ENCODE measurements around the gene KLK12.

The KLK12 gene

GRCh38 chr19:51029718-51030117 is 5.1 kb downstream of the KLK12 start:
- H3K4me3 Mint-ChIP-seq = no peak overlapping the region
- no peaks in the 10 kb centered on the region for H3K4me1 Mint-ChIP-seq (ENCODE audit: low read depth)
- no peaks in the 10 kb centered on the region for H3K36me3 Mint-ChIP-seq (ENCODE audit: low read depth)
- H3K27me3 Mint-ChIP-seq (ENCODE audit: low read depth) = peaks cover 4% of the 10 kb centered on the region
- H3K27ac Mint-ChIP-seq = no peak overlapping the region
- no peaks in the 10 kb centered on the region for H3K9me3 Mint-ChIP-seq

- peaks cover 5% of the 10 kb centered on the region for H3K27me3 Mint-ChIP-seq (ENCODE audit: low read depth)
- no peaks in the 10 kb centered on the region for H3K9me3 Mint-ChIP-seq
- no peaks in the 10 kb centered on the region for H3K36me3 Mint-ChIP-seq (ENCODE audit: low read depth)
- H3K27ac Mint-ChIP-seq = no peak overlapping the region
- no peak overlapping the region for H3K4me3 Mint-ChIP-seq
- no peaks in the 10 kb centered on the region for H3K4me1 Mint-ChIP-seq (ENCODE audit: low read depth)
Measured at GRCh38 chr19:51027873-51028272, 6.9 kb downstream of the KLK12 start.

- peaks cover 10% of the 10 kb centered on the region for H3K27me3 Mint-ChIP-seq (ENCODE audit: low read depth)
- no peaks in the 10 kb centered on the region for H3K4me1 Mint-ChIP-seq (ENCODE audit: low read depth)
- no peak overlapping the region for H3K27ac Mint-ChIP-seq
- no peaks in the 10 kb centered on the region for H3K9me3 Mint-ChIP-seq
- no peaks in the 10 kb centered on the region for H3K36me3 Mint-ChIP-seq (ENCODE audit: low read depth)
- no peak overlapping the region for H3K4me3 Mint-ChIP-seq
Measured at GRCh38 chr19:51027126-51027806, 7.5 kb downstream of the KLK12 start.

GRCh38 chr19:51026554-51026831 is 8.3 kb downstream of the KLK12 start, which contains the start of gene KLK11:
Gene KLK11, minus strand, starts transcription at chr19:51026616. Its CDS starts 985 bp downstream, at chr19:51025631.
- no peak within 1 kb of the TSS for H3K4me3 Mint-ChIP-seq
- no peaks in the 10 kb centered on the region for H3K36me3 Mint-ChIP-seq (ENCODE audit: low read depth)
- no peak within 1 kb of the TSS for H3K27ac Mint-ChIP-seq
- H3K27me3 Mint-ChIP-seq (ENCODE audit: low read depth) = peaks cover 10% of the 10 kb centered on the region
- H3K4me1 Mint-ChIP-seq (ENCODE audit: low read depth) = no peaks in the 10 kb centered on the region
- no peaks in the 10 kb centered on the region for H3K9me3 Mint-ChIP-seq

- Mint-ChIP-seq H3K9me3 (no peaks in the 10 kb centered on the region), H3K27ac (no peak overlapping the region), H3K4me1 (ENCODE audit: low read depth) (no peaks in the 10 kb centered on the region), H3K4me3 (no peak overlapping the region), H3K27me3 (ENCODE audit: low read depth) (peaks cover 10% of the 10 kb centered on the region), H3K36me3 (ENCODE audit: low read depth) (no peaks in the 10 kb centered on the region)
Measured at GRCh38 chr19:51025809-51026553, 8.8 kb downstream of the KLK12 start.

- H3K4me1 Mint-ChIP-seq (ENCODE audit: low read depth) = no peaks in the 10 kb centered on the region
- H3K4me3 Mint-ChIP-seq = no peak overlapping the region
- no peak overlapping the region for H3K27ac Mint-ChIP-seq
- H3K9me3 Mint-ChIP-seq = no peaks in the 10 kb centered on the region
- peaks cover 14% of the 10 kb centered on the region for H3K27me3 Mint-ChIP-seq (ENCODE audit: low read depth)
- no peaks in the 10 kb centered on the region for H3K36me3 Mint-ChIP-seq (ENCODE audit: low read depth)
Measured at GRCh38 chr19:51025401-51025800, 9.4 kb downstream of the KLK12 start.

GRCh38 chr19:51024924-51025323 is 9.9 kb downstream of the KLK12 start:
- H3K9me3 Mint-ChIP-seq = no peaks in the 10 kb centered on the region
- no peaks in the 10 kb centered on the region for H3K36me3 Mint-ChIP-seq (ENCODE audit: low read depth)
- H3K4me1 Mint-ChIP-seq (ENCODE audit: low read depth) = peaks cover 1% of the 10 kb centered on the region
- H3K4me3 Mint-ChIP-seq = no peak overlapping the region
- H3K27ac Mint-ChIP-seq = no peak overlapping the region
- H3K27me3 Mint-ChIP-seq (ENCODE audit: low read depth) = peaks cover 18% of the 10 kb centered on the region

- Mint-ChIP-seq H3K4me1 (ENCODE audit: low read depth) (peaks cover 4% of the 10 kb centered on the region), H3K36me3 (ENCODE audit: low read depth) (no peaks in the 10 kb centered on the region), H3K9me3 (no peaks in the 10 kb centered on the region), H3K4me3 (no peak overlapping the region), H3K27me3 (ENCODE audit: low read depth) (peaks cover 21% of the 10 kb centered on the region), H3K27ac (no peak overlapping the region)
Measured at GRCh38 chr19:51023946-51024345, 10.9 kb downstream of the KLK12 start.

GRCh38 chr19:51022526-51022925 is 12.3 kb downstream of the KLK12 start:
- no peaks in the 10 kb centered on the region for H3K9me3 Mint-ChIP-seq
- no peak overlapping the region for H3K27ac Mint-ChIP-seq
- H3K27me3 Mint-ChIP-seq (ENCODE audit: low read depth) = peaks cover 34% of the 10 kb centered on the region
- no peak overlapping the region for H3K4me3 Mint-ChIP-seq
- peaks cover 8% of the 10 kb centered on the region for H3K4me1 Mint-ChIP-seq (ENCODE audit: low read depth)
- peaks cover 1% of the 10 kb centered on the region for H3K36me3 Mint-ChIP-seq (ENCODE audit: low read depth)

GRCh38 chr19:51020988-51021651 is 13.7 kb downstream of the KLK12 start:
- Mint-ChIP-seq H3K27ac (no peak overlapping the region), H3K27me3 (ENCODE audit: low read depth) (peaks cover 44% of the 10 kb centered on the region), H3K4me1 (ENCODE audit: low read depth) (peaks cover 8% of the 10 kb centered on the region), H3K4me3 (no peak overlapping the region), H3K36me3 (ENCODE audit: low read depth) (peaks cover 1% of the 10 kb centered on the region), H3K9me3 (no peaks in the 10 kb centered on the region)

- Mint-ChIP-seq H3K4me3 (no peak within 1 kb of the TSS), H3K27me3 (ENCODE audit: low read depth) (peaks cover 60% of the 10 kb centered on the region), H3K36me3 (ENCODE audit: low read depth) (peaks cover 1% of the 10 kb centered on the region), H3K27ac (no peak within 1 kb of the TSS), H3K4me1 (ENCODE audit: low read depth) (peaks cover 9% of the 10 kb centered on the region), H3K9me3 (no peaks in the 10 kb centered on the region)
Measured at GRCh38 chr19:51019544-51019925, 15.3 kb downstream of the KLK12 start, which contains the start of gene KLK10. Gene KLK10, minus strand, starts transcription at chr19:51019709. Its CDS starts 579 bp downstream, at chr19:51019130.

- Mint-ChIP-seq H3K4me3 (no peak overlapping the region), H3K27me3 (ENCODE audit: low read depth) (peaks cover 66% of the 10 kb centered on the region), H3K36me3 (ENCODE audit: low read depth) (peaks cover 1% of the 10 kb centered on the region), H3K4me1 (ENCODE audit: low read depth) (peaks cover 13% of the 10 kb centered on the region), H3K9me3 (no peaks in the 10 kb centered on the region), H3K27ac (no peak overlapping the region)
Measured at GRCh38 chr19:51018745-51019543, 15.9 kb downstream of the KLK12 start.

GRCh38 chr19:51016798-51017683 is 17.8 kb downstream of the KLK12 start:
- Mint-ChIP-seq H3K4me3 (no peak overlapping the region), H3K27me3 (ENCODE audit: low read depth) (peaks cover 60% of the 10 kb centered on the region), H3K9me3 (no peaks in the 10 kb centered on the region), H3K4me1 (ENCODE audit: low read depth) (peaks cover 13% of the 10 kb centered on the region), H3K27ac (no peak overlapping the region), H3K36me3 (ENCODE audit: low read depth) (peaks cover 1% of the 10 kb centered on the region)
